Measurements from ENCODE around the gene SMKR1.
"Not testable (repeated sequence)": the region's sequence is repeated elsewhere in the genome, so short reads cannot be mapped to it uniquely, and the experiment has no call there.

The SMKR1 gene

GRCh38 chr7:129524405-129524804 is 22.1 kb downstream of the SMKR1 start:
- not testable (repeated sequence) for DNase-seq (ENCODE audit: extremely low read depth in 1 of 2, low read depth in 1 of 2)

- no peak for DNase-seq (ENCODE audit: extremely low read depth in 1 of 2, low read depth in 1 of 2)
Observed at GRCh38 chr7:129525225-129525862, 23.0 kb downstream of the SMKR1 start.

GRCh38 chr7:129529643-129530042 is 27.3 kb downstream of the SMKR1 start:
- no peak for DNase-seq (ENCODE audit: extremely low read depth in 1 of 2, low read depth in 1 of 2)

GRCh38 chr7:129530795-129531391 is 28.6 kb downstream of the SMKR1 start:
- peak; percentile 22 to 44 for DNase-seq (ENCODE audit: extremely low read depth in 1 of 2, low read depth in 1 of 2)

GRCh38 chr7:129531721-129532120 is 29.4 kb downstream of the SMKR1 start:
- no peak for DNase-seq (ENCODE audit: extremely low read depth in 1 of 2, low read depth in 1 of 2)

- DNase-seq (ENCODE audit: extremely low read depth in 1 of 2, low read depth in 1 of 2), result no peak
Observed at GRCh38 chr7:129532375-129532774, 30.0 kb downstream of the SMKR1 start.

- not testable (repeated sequence) for DNase-seq (ENCODE audit: extremely low read depth in 1 of 2, low read depth in 1 of 2)
Observed at GRCh38 chr7:129534558-129535274, 32.4 kb downstream of the SMKR1 start.

- DNase-seq (ENCODE audit: extremely low read depth in 1 of 2, low read depth in 1 of 2), result no peak
Observed at GRCh38 chr7:129535896-129536295, 33.6 kb downstream of the SMKR1 start.

- DNase-seq (ENCODE audit: extremely low read depth in 1 of 2, low read depth in 1 of 2), result no peak
Observed at GRCh38 chr7:129536323-129536722, 34.0 kb downstream of the SMKR1 start.

- no peak for DNase-seq (ENCODE audit: extremely low read depth in 1 of 2, low read depth in 1 of 2)
Observed at GRCh38 chr7:129538790-129539189, 36.5 kb downstream of the SMKR1 start.

- DNase-seq (ENCODE audit: extremely low read depth in 1 of 2, low read depth in 1 of 2), result no peak
Observed at GRCh38 chr7:129540340-129540739, 38.0 kb downstream of the SMKR1 start.

GRCh38 chr7:129544700-129545099 is 42.4 kb downstream of the SMKR1 start:
- DNase-seq (ENCODE audit: extremely low read depth in 1 of 2, low read depth in 1 of 2), result no peak

- DNase-seq (ENCODE audit: extremely low read depth in 1 of 2, low read depth in 1 of 2), result no peak
Observed at GRCh38 chr7:129550693-129551360, 48.5 kb downstream of the SMKR1 start.

GRCh38 chr7:129553899-129554461 is 51.6 kb downstream of the SMKR1 start:
- no peak for DNase-seq (ENCODE audit: extremely low read depth in 1 of 2, low read depth in 1 of 2)

GRCh38 chr7:129556607-129557133 is 54.3 kb downstream of the SMKR1 start:
- no peak for DNase-seq (ENCODE audit: extremely low read depth in 1 of 2, low read depth in 1 of 2)

GRCh38 chr7:129557686-129558481 is 55.6 kb downstream of the SMKR1 start:
- no peak for DNase-seq (ENCODE audit: extremely low read depth in 1 of 2, low read depth in 1 of 2)

GRCh38 chr7:129559564-129559963 is 57.2 kb downstream of the SMKR1 start:
- no peak for DNase-seq (ENCODE audit: extremely low read depth in 1 of 2, low read depth in 1 of 2)

GRCh38 chr7:129560831-129561230 is 58.5 kb downstream of the SMKR1 start:
- DNase-seq (ENCODE audit: extremely low read depth in 1 of 2, low read depth in 1 of 2), result no peak

GRCh38 chr7:129561677-129562359 is 59.5 kb downstream of the SMKR1 start:
- DNase-seq (ENCODE audit: extremely low read depth in 1 of 2, low read depth in 1 of 2), result no peak
